GM18870 (cell line): Measurements from ENCODE around the gene HAPSTR1.
A peak's percentile ranks its signal among the peaks of the same experiment; 100 is the strongest.

Experiments
- ATAC-seq: cut with Tn5 transposase; IDR thresholded peaks from one replicate; pipeline ENCODE4 v1.9.1; 2021; ENCODE audit warnings: moderate library complexity; ENCODE audit not compliant: unreplicated experiment

The HAPSTR1 gene

DNA sequence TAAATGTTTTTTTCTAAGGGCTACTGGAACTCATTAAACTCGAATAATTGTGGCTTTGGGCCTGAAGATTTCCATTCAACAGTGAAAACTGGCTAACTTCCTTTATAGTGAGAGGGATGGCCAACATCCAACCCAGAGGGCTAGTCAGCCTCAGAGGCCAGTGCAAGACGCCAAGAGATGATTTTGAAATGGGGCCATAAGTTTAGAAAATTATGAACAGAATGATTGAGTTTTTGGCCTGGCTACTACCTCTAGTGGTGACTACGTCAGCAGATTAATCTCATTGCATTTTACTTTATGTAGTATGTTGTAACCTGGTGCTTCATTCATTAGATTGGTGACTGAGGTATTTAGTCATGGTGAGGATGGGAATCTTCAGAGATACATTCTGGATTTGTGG lies 28.4 kb downstream of the HAPSTR1 start:
- ATAC-seq: no peak

DNA sequence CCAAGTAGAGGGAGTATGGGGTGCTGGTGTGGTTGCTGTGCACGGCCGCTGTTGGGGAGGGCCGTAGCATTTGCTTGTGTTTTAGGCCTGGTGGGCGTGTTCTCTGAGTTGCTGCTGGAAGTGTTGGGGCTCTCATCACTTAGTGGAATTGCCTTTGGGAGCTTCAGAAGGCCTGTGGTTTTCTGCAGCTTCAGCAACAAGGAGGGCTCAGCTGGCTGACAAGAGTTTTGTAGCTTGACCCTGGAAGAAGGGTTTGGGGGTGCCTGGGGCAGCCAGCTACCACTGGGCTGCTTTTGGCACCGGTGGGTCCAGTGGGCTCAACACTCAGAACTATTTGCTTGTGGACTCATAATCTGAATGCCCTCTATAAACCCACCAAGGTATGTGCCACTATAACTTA lies 30.9 kb downstream of the HAPSTR1 start:
- no peak for ATAC-seq

DNA sequence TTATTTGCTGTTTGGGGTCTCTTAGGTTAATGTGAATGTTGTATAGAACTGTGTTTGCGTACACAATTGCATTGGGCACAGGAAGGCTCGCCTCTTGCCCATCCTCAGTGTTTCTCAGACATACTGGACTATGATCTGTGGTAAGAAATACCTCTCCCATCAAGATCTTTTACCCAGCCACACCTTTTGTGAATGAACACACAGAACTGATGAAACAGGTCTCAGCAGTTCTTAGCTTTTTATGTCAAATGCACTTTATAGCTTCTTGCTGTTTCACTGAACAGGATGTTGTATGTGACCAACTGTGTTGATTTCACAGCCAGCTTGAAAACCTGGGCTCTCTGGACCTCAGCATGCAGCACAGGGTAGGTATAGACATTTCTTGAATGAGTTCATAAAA lies 31.5 kb downstream of the HAPSTR1 start:
- no peak for ATAC-seq

DNA sequence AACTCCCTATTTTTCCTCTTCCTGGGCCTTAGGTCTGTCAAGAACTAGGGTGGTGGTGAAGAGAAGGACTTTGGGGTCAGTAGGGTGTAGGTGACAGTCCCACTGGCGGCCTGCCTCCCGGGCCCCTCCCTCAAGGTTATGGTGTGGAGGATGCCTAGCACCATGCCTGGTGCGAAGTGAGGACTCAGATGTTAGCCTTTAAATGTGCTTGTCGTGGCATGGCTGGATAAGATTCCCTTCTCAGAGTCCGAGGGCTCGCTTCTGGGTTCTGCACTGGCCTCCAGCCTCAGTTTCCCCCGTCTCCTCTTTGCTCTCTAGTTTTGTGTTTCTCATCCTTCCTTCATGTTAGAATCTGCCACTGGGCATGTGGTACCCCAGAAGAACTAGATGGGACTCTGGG lies 32.0 kb downstream of the HAPSTR1 start:
- ATAC-seq: no peak

DNA sequence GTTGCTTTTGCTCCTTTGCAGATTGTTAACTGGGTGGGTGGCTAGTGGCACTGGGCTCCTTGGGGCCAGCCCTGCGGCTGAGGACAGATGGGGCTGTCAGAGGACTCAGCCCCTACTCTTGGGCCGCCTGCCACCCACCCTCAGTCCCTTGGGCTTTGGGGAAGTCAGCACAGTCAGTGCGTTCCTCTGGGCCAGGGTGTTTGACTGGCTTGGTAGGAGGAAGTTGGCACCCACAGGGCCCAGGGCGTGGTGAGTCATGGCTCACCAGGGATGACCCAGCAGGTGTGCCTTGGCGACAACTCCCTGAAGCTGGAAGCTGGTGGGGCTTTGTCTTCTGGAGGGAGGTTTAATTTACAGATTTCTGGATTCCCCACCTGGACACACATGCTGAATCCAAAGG lies 32.4 kb downstream of the HAPSTR1 start:
- no peak for ATAC-seq

DNA sequence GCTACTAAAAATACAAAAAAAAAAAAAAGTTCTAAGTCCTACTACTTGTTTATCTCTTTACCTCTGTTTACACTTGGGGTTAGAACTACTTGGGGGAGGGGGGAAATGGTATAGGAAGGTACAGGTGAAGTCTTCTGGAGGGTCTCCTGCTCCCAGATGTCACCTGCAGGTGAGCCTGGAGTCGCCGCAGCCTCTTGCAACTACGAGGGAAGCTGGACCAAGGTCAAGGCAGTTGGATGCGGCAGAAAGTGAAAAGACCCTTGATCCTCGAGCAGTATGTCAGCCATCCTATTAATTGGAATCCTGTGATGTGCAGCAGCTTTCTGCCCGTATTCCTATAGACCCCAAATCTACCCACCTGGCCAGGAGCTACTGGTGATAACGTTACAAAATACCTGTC lies 33.0 kb downstream of the HAPSTR1 start:
- ATAC-seq: no peak

DNA sequence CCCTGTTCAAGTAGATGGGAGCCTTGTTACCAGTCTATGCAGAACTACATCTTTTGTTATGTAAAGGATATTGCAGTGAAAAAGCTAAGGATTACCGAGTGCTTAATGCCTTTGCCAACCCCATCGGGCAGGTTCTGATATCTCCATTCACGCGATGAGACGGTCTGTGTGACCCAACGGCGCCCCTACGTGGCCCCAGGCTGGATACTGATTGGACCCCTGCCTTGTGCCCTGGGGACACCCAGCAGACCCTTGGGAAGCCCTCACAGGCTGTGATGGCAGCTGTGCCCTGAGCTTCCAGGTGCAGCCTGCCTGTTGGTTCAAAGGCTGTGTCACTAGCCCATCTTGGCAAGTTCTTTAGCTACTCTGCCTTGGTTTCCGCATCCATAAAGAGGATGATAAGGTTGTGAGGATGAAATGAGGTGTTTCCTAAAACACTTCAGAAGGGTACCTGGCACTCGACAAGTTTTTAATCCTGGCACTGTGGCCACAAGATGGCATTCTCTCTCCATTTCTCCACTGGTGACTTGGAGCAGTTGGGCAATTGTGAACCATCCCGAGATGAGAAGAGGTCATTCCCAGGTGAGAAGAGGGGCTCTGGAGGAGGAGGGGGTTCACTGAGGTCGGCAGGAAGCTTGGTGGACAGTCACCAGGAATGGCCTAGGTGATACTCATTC lies 33.6 kb downstream of the HAPSTR1 start:
- ATAC-seq: no peak

DNA sequence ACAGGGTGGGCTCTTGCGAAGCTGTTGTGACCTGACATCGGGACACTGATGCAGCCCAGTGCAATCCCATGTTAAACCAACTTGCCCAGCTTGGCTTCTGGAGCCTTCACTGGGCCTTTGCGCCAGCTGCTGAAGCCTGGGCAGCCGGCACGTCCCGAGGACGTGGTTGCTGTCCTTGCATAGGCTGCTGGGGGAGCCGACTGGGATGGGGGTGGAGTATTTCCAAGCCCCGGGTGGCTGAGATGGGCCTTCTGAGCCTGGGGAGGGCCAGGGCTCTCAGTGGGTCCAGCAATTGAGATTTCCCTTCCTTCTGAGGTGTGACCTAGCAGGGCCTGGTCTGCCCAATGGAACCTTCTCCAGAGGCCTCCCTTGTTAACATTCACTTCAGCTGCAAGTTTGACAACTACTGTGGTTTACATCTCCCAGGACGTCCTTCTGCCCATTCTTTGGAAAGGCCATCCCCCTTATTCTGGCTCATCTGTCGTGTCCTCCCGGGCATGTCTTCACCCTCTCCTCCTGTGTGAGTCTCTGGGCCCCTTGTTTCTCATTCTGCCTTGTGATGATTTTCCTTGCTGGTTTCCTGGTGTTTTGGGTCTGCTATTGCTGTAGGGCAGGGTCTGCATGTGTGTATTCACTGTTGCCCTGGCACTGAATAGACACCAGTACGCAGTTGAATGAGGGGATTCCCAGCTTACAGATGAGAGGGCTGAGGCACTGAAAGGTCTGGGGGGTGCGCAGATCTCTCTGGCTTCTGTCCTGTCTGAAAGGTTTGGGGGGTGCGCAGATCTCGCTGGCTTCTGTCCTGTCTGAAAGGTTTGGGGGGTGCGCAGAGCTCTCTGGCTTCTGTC lies 34.4 kb downstream of the HAPSTR1 start:
- no peak for ATAC-seq

DNA sequence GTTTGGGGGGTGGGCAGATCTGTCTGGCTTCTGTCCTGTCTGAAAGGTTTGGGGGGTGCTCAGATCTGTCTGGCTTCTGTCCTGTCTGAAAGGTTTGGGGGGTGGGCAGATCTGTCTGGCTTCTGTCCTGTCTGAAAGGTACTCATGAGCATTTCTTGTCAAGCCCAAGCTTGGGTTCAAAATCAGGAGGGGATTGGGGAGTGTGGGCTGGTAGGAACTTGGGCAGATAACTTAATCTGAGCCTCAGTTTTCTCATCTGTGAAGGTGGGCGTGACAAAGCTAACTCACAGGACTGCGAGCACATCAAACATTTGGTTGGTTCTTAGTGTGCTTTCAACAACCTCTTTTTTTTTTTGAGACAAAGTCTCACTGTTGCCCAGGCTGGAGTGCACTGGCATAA lies 35.2 kb downstream of the HAPSTR1 start:
- no peak for ATAC-seq

DNA sequence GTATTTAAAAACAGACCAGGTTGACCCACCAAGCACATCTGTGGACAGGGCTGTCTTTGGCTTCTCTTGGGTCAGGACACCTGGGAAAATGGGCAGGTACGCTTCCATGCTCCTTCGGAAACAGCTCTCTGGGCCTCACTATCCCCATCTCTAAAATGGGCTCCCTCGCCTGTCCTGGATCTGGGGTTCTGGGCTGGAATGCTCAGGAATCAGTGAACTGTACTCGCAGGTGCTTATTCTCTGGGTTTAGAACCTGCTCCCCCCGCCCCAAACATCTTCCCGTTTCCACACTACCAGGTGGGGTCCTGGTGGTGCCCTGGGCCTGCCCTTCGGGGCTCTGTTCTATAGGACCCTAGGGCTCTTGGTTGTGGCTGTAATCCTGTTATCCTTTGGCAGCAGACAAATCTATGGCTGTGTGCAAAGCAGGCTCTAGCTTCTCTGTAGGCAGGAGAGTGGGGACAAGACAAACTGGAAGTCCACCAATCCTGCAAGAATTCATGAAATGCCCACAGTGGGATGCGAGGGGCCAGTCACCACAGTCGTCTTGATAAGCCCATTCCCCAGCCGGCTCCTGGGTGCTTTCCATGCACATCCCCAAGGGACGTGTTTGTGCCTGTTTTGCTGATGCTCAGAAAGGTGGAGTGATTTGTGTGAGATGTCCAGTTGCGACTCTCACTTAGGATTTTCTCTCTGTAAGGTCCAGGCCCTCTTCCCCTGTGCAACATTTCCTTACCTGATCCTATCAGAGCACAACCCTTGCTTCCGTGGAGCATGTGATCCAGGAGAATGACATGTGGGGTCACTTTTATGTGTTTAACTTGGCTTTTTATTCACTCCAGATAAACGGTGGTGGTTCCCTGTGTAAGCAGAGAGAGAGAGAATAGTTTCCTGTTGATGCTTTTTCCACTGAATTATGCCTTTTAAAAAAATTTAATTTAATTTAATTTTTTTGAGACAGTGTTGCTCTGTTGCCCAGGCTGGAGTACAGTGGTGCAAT lies 37.2 kb downstream of the HAPSTR1 start:
- no peak for ATAC-seq

DNA sequence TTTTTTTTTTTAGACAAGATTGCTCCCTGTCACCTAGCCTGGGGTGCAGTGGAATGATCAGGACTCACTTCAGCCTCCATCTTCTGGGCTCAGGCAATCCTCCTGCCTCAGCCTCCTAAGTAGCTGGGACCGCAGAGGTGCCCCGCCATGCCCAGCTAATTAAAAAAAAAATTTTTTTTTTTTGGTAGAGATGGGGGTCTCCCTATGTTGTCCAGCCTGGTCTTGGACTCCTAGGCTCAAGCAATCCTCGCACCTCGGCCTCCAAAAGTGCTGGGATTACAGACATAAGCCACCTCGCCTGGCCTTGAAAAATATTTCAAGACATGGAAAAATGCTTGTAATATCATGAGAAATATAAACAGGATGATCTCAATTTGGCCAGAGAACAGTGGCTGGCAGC lies 42.9 kb downstream of the HAPSTR1 start:
- ATAC-seq: no peak

DNA sequence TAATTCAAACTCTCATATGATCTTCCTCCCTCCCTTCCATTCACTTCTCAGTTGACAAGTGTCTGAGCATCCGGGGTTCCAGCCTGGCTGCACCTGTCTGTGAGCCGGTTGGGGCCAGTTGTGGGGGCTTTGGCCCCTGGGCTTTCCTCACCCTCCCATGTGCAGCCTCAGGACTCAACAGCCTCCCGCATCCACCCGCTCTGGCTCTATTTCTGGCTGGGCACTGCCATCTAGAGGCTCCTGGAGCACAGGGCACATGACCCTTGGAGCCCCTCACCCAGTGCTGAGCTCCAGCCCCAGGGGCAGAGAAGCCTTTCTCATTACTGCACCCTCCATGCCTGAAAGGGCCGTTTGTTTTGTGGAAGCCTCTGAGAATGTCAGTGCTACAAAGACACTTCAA lies 43.3 kb downstream of the HAPSTR1 start:
- ATAC-seq: no peak

DNA sequence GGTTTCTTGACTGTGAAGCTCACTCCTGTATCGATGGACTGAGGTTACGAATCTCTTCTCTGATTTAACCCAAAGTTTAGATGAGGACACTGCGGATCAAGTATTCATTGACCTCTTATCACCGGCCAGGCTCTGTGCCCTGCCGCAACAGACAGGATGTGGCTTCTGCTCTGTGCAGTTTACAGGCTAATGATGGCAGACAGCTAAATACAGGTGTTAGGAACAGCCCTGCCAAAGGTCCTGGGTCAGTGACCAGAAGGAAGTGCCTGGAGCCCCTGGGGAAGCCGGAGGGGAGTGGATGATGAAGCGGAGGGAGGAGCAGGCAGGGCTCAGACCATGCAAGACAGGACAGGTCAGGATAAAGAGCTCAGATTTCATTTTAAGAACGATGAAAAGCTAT lies 44.4 kb downstream of the HAPSTR1 start:
- ATAC-seq: peak; percentile 64

DNA sequence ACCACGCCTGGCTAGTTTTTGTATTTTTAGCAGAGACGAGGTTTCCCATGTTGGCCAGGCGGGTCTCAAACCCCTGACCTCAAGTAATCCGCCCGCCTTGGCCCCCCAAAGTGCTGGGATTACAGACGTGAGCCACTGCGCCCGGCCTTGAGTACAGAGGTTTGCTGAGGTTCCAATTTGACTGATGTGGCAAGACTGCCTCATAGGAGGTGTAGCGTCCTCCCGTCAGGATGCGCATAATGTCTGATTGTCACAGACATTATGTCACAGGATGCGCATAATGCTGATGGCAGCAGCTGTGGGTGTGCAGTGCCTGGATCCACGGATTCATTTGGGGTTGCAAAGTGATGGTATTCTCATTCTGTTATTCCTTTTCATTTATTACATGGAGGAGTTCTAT lies 45.2 kb downstream of the HAPSTR1 start:
- no peak for ATAC-seq

DNA sequence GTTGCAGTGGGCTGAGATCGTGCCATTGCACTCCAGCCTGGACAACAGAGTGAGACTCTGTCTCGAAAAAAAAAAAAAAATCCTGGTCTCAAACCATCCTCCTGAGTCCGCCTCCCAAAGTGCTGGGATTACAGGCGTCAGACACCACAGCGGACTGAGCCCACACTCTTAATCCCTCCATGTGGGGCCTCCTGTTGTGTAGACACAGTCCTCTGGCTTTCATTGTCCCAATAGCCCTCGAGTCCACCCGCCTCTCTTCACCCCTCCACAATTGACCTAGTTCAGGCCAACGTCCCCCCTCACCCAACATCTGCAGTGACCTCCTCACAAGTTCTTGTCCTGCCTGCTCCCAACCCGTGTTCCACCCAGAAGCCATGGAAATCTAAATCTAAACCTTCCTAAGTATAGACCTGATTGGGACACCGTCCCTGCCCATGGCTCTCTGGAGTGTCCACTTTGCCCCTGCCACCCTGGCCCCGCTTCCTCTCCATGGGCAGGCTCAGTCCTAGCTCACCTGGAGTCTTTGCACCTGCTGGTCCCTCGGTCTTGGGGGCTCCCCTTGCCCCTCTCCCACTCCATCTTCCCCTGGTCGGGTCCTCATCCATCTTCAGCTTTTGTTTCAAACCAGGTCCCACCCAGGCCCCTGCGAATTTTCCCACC lies 46.7 kb downstream of the HAPSTR1 start:
- ATAC-seq: no peak

DNA sequence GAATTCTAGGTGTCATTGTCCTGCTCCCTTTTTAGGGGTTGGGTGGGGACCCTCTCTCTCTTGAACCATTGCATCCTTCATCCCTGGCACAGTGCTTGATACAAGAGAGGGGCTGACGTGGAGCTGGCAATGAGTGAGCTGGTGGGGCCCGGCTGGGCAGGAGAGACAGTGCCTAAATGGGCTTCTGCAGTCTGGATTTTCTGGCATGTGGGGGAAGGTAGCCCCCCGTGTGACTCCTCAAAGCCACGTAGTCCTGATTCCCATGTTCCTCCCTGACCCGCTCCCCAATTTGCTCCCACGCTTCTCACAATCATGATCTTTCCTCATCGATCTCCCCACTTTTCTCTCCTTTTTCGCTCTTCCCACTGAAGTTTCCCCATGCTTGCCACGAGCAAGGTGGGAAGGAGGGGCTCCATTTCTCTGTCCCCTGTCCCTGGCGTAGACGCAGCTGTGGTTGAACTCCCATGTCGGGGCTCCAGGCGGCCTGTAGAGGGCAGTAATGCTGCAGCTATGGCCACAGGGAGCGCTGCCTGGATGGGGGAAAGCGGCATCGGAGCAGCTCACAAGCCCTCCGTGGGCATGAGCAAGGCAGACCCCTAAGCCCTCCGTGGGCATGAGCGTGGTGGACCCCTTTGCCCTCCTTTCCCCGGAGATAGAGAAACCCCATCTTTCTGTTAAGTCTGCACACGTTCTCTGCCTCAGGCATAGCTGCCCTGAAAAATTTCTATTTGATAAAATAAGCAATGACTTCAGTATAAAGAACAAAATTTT lies 47.5 kb downstream of the HAPSTR1 start:
- ATAC-seq: peak; percentile 39

DNA sequence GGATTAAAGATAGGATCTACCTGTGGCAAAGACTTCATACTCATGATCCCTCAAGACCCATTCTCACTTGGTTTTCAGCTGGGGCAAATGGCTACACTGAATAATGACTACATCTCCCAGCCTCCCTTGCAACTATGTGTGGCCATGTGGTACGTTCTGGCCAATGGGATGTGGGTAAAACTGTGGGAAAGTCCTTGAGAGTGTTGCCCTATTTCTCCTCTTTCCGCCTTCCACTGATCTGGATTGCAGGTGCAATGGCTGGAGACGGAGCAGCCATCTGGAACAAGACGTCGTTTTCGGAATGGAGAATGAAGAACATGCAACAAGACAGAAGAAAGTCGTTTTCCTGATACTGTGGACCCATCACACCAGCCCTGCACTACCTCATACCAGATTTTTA lies 48.5 kb downstream of the HAPSTR1 start:
- ATAC-seq: peak; percentile 42
